Thoracic aorta (tissue), 2 donors: ENCODE data around the gene BMPER. TPM values are rescaled to one million over a fixed set of nuclear protein-coding genes. Genes with fewer than 3 reads are reported as not detected.

ENCODE experiments used
- ATAC-seq: fragments of 150-250 bp; one replicate; pipeline ENCODE4 v1.8.0; 2017; ENCODE audit warnings: low read depth; ENCODE audit not compliant: insufficient number of reproducible peaks, low FRiP score
- DNase-seq: peaks from one replicate; pipeline ENCODE4 v3.0.0-alpha.2; 2020; ENCODE audit warnings: low spot score
- H3K27ac ChIP-seq, 2 donors: fragments of 200-600 bp; sonication (generic); 1 replicate in 1 of 2; 2 replicates in 1 of 2; pipeline ENCODE4 v1.5.1; 2016; ENCODE audit warnings: mild to moderate bottlenecking in 2 of 2, moderate library complexity in 2 of 2
- H3K27me3 ChIP-seq: fragments of 200-600 bp; sonication (generic); replicated peaks from 2 replicates; pipeline ENCODE4 v1.6.0; 2016; ENCODE audit warnings: mild to moderate bottlenecking; ENCODE audit not compliant: insufficient read depth
- H3K36me3 ChIP-seq: fragments of 200-600 bp; sonication (generic); one replicate; pipeline ENCODE4 v1.5.1; 2016
- H3K4me1 ChIP-seq, 2 donors: fragments of 200-600 bp; sonication (generic); 1 replicate in 1 of 2; 2 replicates in 1 of 2; pipeline versions ENCODE4 v1.5.1 to v1.6.0; 2016; ENCODE audit warnings: low read depth in 2 of 2, mild to moderate bottlenecking in 1 of 2; ENCODE audit not compliant: control insufficient read depth in 1 of 2
- H3K4me3 ChIP-seq: fragments of 200-600 bp; sonication (generic); 2 replicates; pipeline ENCODE4 v1.5.1; 2016; ENCODE audit warnings: mild to moderate bottlenecking
- H3K9me3 ChIP-seq: fragments of 200-600 bp; sonication (generic); 2 replicates; pipeline ENCODE4 v1.5.1; 2016
- total RNA-seq, 2 donors: library from RNA; depleted of rRNA; stranded (reverse); fragments of >200 nt; gene quantifications; one replicate each; pipeline versions ENCODE4 v1.1.0 to v1.2.3, GENCODE V29; 2016
- TF ChIP-seq, protein P1 (sequence below): fragments of 200-600 bp; sonication (generic); IDR thresholded peaks from one replicate; pipeline ENCODE4 v1.5.1; 2019; ENCODE audit warnings: antibody characterized with exemption

The BMPER gene
- total RNA-seq, 2 donors from 2014 or later, result 0.54 to 2.3 TPM

DNA sequence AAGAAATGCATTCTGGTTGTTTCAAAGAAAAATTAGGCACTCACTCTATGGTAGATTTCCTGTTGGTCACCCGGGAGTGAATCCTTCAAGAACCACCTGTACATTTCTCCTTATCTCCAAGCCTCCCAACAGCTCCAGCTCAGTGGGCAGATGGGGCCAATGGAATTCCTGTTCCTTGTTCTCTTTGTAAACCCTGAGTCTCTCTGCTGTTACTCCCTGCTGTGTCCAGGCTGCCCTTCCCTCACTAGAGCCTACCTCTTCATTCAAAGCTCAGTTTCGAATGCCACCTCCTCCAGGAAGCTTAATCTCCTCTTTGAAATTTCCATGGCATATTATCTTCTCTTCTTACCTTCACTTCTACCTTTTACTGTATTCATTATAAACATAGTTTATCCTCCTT, 3.5 kb upstream of the BMPER start:
- TF ChIP-seq, protein P1, sequence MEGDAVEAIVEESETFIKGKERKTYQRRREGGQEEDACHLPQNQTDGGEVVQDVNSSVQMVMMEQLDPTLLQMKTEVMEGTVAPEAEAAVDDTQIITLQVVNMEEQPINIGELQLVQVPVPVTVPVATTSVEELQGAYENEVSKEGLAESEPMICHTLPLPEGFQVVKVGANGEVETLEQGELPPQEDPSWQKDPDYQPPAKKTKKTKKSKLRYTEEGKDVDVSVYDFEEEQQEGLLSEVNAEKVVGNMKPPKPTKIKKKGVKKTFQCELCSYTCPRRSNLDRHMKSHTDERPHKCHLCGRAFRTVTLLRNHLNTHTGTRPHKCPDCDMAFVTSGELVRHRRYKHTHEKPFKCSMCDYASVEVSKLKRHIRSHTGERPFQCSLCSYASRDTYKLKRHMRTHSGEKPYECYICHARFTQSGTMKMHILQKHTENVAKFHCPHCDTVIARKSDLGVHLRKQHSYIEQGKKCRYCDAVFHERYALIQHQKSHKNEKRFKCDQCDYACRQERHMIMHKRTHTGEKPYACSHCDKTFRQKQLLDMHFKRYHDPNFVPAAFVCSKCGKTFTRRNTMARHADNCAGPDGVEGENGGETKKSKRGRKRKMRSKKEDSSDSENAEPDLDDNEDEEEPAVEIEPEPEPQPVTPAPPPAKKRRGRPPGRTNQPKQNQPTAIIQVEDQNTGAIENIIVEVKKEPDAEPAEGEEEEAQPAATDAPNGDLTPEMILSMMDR, result no peak
- H3K9me3 ChIP-seq, result no peaks in the 10 kb centered on the region
- no peak for DNase-seq
- no peak for ATAC-seq
- H3K36me3 ChIP-seq, result no peaks in the 10 kb centered on the region
- no peak overlapping the region for H3K27ac ChIP-seq
- H3K4me1 ChIP-seq, result peaks cover 3 to 7% of the 10 kb centered on the region in 2 donors
- H3K4me3 ChIP-seq, result no peak overlapping the region
- H3K27me3 ChIP-seq, result no peaks in the 10 kb centered on the region

DNA sequence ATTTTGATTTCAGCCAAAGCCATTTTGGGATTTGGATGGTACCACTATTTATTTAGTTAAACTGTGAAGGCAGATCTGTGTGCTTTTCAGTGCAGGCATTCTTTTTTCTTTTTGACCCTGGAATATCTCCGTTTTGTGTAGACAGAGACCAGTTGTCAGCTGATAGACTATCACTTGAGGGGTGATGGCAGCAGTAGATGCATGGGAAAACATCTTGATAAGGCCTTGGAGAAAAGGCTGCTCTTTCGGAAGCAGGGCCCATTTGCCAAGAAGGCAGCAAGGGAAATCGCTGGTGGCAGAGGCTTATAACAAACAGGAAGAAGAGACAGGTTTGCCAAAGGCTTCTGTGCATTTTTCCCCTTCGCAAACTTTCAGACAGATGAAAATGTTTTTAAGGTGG, 2.6 kb upstream of the BMPER start:
- TF ChIP-seq, protein P1, result no peak
- Histone ChIP-seq H3K9me3 (no peaks in the 10 kb centered on the region), H3K27me3 (no peaks in the 10 kb centered on the region), H3K4me3 (no peak overlapping the region), H3K27ac (no peak overlapping the region), H3K36me3 (no peaks in the 10 kb centered on the region), H3K4me1 (peaks cover 3 to 7% of the 10 kb centered on the region in 2 donors)
- no peak for ATAC-seq
- no peak for DNase-seq

DNA sequence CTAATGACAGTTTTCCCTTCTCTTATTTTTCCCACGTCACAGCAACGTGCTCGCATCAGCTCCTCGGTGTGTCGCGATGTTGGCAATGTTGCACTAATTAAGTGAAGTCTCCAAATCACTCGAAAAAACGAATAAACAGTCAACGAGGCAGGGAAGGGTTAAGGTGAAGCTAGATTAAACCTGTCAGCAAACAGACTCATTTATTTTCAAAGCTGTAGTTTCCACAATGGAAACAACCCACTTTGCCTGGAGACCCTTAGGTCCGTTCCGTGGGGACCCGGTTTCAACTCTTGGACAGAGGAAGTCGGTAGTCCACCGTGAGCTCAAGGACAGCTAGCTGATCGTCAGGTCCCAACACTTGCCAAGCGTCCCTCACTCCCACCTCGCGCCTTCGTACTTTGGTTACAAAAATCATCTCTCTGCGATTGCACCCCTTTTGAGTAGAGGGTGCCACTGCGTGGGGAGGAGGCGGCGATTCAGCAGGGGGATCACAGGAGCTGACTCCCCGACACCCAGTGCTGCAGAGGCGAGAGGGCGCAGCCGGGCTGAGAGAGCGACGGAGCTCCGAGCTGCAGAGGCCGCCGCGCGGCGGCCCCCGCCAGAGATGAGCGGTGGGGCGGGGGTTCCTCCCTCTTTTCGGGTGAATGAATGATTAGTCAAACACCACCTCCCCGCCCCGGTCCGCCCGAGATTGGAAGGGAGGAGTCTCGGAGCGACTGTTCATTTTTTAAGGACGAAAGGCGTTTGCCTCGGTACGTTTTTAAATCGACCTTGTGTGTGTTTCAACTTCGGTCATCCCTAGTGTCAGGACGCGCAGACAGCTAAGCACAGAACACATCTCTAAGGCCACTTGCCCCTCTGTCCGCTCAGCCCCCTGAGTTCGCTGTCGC, 1.3 kb upstream of the BMPER start:
- ATAC-seq (no peak), DNase-seq (no peak)
- Histone ChIP-seq H3K4me3 (peak overlapping the region; percentile 70), H3K36me3 (no peaks in the 10 kb centered on the region), H3K9me3 (no peaks in the 10 kb centered on the region), H3K27ac (no peak overlapping the region), H3K4me1 (peaks cover 3 to 7% of the 10 kb centered on the region in 2 donors), H3K27me3 (no peaks in the 10 kb centered on the region)
- TF ChIP-seq, protein P1, result no peak

DNA sequence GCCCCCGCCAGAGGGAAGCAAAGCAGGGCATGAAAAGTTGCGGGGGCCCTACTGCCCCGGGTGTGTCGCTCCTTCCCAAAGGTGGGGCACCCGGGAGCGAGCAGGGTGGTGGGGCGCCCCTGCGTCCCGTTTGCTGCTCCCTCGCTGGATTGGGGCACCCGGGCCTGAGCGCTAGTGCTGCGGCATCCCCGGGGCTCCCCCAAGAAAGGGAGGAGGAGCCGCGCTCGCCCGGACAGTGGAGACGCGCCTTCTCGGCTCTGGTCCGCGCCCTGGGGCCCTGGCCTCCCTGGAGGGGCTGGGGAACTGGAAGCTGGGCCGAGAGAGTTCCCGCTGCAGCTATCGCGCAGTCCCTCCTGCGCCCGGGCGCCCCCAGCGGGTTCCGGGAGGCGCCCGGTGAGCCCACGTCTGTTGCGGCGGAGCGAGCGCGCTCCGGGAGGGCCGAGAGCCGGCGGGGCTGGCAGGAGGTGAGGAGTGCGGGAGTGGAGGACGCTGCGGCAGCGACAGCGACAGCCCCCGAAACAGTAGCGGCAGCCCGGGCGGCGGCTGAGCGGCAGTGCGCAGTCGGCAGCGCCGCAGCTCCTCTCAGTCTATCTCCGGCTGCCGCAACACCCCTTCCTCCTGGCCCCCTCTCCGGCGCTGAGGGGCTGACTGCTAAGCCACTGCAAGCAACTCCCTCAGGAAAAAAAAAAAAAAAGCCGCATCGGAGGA, 504 bp upstream of the BMPER start:
- Histone ChIP-seq H3K27me3 (no peaks in the 10 kb centered on the region), H3K4me3 (peak overlapping the region; percentile 70), H3K36me3 (no peaks in the 10 kb centered on the region), H3K9me3 (no peaks in the 10 kb centered on the region), H3K4me1 (peaks cover 3 to 8% of the 10 kb centered on the region in 2 donors), H3K27ac (no peak overlapping the region)
- no peak for DNase-seq
- ATAC-seq, result no peak
- TF ChIP-seq, protein P1, result peak; percentile 24

DNA sequence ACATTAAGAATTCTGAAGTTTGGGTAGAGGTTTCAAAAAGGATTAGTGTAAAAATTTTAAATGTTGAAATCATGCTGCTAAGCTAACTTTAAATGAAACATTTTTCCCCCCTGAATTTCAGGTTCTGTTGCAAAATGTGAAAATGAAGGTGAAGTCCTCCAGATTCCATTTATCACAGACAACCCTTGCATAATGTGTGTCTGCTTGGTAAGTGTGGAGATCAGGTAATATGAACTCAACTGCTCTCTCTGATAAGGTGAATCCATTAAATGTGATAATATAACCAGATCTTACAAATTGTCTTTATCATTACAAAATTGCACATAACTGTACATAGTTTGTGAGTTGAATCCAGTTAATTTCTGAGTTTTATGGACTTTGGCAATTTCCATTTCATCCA, 1.4 kb downstream of the BMPER start:
- no peaks in the 10 kb centered on the region for H3K36me3 ChIP-seq
- no peak overlapping the region for H3K27ac ChIP-seq
- H3K27me3 ChIP-seq, result no peaks in the 10 kb centered on the region
- H3K4me1 ChIP-seq, result peaks cover 3 to 10% of the 10 kb centered on the region in 2 donors
- DNase-seq, result no peak
- TF ChIP-seq, protein P1, result no peak
- H3K9me3 ChIP-seq, result no peaks in the 10 kb centered on the region
- no peak overlapping the region for H3K4me3 ChIP-seq
- ATAC-seq, result no peak
